Measurements from ENCODE around the gene EPHA2.
A peak's percentile ranks its signal among the peaks of the same experiment; 100 is the strongest.

The EPHA2 gene

GRCh38 chr1:16133007-16133961 is 22.6 kb downstream of the EPHA2 start:
- no peak for DNase-seq

GRCh38 chr1:16132325-16132785 is 23.5 kb downstream of the EPHA2 start:
- no peak for DNase-seq

- DNase-seq, result no peak
These were observed 24.1 kb downstream of the EPHA2 start for GRCh38 chr1:16131636-16132324.

GRCh38 chr1:16130827-16131226 is 25.0 kb downstream of the EPHA2 start:
- DNase-seq, result no peak

GRCh38 chr1:16129921-16130543 is 25.8 kb downstream of the EPHA2 start:
- no peak for DNase-seq

- DNase-seq, result no peak
These were observed 26.6 kb downstream of the EPHA2 start for GRCh38 chr1:16129316-16129715.

GRCh38 chr1:16128338-16128741 is 27.5 kb downstream of the EPHA2 start:
- DNase-seq, result no peak

GRCh38 chr1:16127676-16128337 is 28.1 kb downstream of the EPHA2 start:
- peak in 1 of 2 donors; percentile 20 for DNase-seq

- DNase-seq, result no peak
These were observed 28.9 kb downstream of the EPHA2 start for GRCh38 chr1:16126743-16127515.

GRCh38 chr1:16126160-16126559 is 29.7 kb downstream of the EPHA2 start:
- DNase-seq, result no peak

- DNase-seq, result no peak
These were observed 30.4 kb downstream of the EPHA2 start for GRCh38 chr1:16125483-16125882.

- DNase-seq, result no peak
These were observed 30.8 kb downstream of the EPHA2 start for GRCh38 chr1:16125088-16125470.

GRCh38 chr1:16124377-16125087 is 31.3 kb downstream of the EPHA2 start:
- no peak for DNase-seq

- peak; percentile 89 to 94 for DNase-seq
These were observed 33.0 kb downstream of the EPHA2 start for GRCh38 chr1:16122916-16123315.

GRCh38 chr1:16122350-16122881 is 33.5 kb downstream of the EPHA2 start:
- no peak for DNase-seq

- no peak for DNase-seq
These were observed 34.9 kb downstream of the EPHA2 start for GRCh38 chr1:16120940-16121410.

- DNase-seq, result no peak
These were observed 35.5 kb downstream of the EPHA2 start for GRCh38 chr1:16120407-16120806.

- DNase-seq, result no peak
These were observed 35.9 kb downstream of the EPHA2 start for GRCh38 chr1:16119926-16120325.

- no peak for DNase-seq
These were observed 36.4 kb downstream of the EPHA2 start for GRCh38 chr1:16119504-16119903.

- DNase-seq, result no peak
These were observed 37.2 kb downstream of the EPHA2 start for GRCh38 chr1:16118706-16119105.

- no peak for DNase-seq
These were observed 37.9 kb downstream of the EPHA2 start for GRCh38 chr1:16117936-16118335.
